Tibial nerve (tissue), 4 donors: ENCODE data around the gene GABARAPL2. TPM values are rescaled to one million over a fixed set of nuclear protein-coding genes. Genes with fewer than 3 reads are reported as not detected.
A peak's percentile ranks its signal among the peaks of the same experiment; 100 is the strongest.

Experiments used
- DNase-seq, 2 donors: peaks; one replicate each; pipeline ENCODE4 v3.0.0-alpha.2; 2019; ENCODE audit warnings: low spot score in 2 of 2
- H3K27ac ChIP-seq, 4 donors: fragments of 200-600 bp; sonication (generic) in 3 of 4; one replicate each; pipeline ENCODE4 v1.5.1; 2017 to 2019; ENCODE audit warnings: mild to moderate bottlenecking in 1 of 4
- H3K27me3 ChIP-seq, 2 donors: fragments of 200-600 bp; sonication (generic) in 1 of 2; one replicate each; pipeline versions ENCODE4 v1.5.1 to v1.6.0; 2017 to 2019
- H3K36me3 ChIP-seq, 3 donors: fragments of 200-600 bp; sonication (generic); one replicate each; pipeline ENCODE4 v1.5.1; 2018 to 2019
- H3K4me1 ChIP-seq, 4 donors: fragments of 200-600 bp; sonication (generic) in 3 of 4; one replicate each; pipeline ENCODE4 v1.5.1; 2017 to 2019
- H3K4me3 ChIP-seq, 4 donors: fragments of 200-600 bp; sonication (generic) in 3 of 4; one replicate each; pipeline ENCODE4 v1.5.1; 2017 to 2019; ENCODE audit warnings: mild to moderate bottlenecking in 1 of 4, moderate library complexity in 1 of 4
- H3K9me3 ChIP-seq, 4 donors: fragments of 200-600 bp; sonication (generic) in 3 of 4; one replicate each; pipeline ENCODE4 v1.5.1; 2017 to 2019
- EP300 ChIP-seq, 2 donors: sonication (generic); formaldehyde crosslinking; IDR thresholded peaks; one replicate each; pipeline ENCODE4 v1.6.1; 2017; ENCODE audit warnings: antibody characterized with exemption in 2 of 2, mild to moderate bottlenecking in 1 of 2
- POLR2A ChIP-seq, 2 donors: fragments of 450-650 bp; IDR thresholded peaks; one replicate each; pipeline ENCODE4 v1.6.1; 2017; ENCODE audit warnings: antibody characterized with exemption in 2 of 2, mild to moderate bottlenecking in 2 of 2, moderate library complexity in 2 of 2
- WGBS, 2 donors: methylation state at CpG; one replicate each; pipeline ENCODE4 v1.1.5; 2018; 5-methylcytosine and 5-hydroxymethylcytosine counted together
- total RNA-seq, 4 donors: library from RNA; depleted of rRNA; stranded (reverse); fragments of >200 nt; gene quantifications; one replicate each; pipeline ENCODE4 v1.1.0, GENCODE V29; 2016
- TF ChIP-seq, protein P1 (sequence below), 5 experiments: fragments of 200-600 bp in 3 of 5; fragments of 450-650 bp in 2 of 5; sonication (generic) in 3 of 5; IDR thresholded peaks; one replicate each; pipeline ENCODE4 v1.5.1; 2016 to 2019; ENCODE audit warnings: antibody characterized with exemption in 5 of 5, mild to moderate bottlenecking in 3 of 5, moderate library complexity in 2 of 5

The GABARAPL2 gene
- total RNA-seq, 4 donors from 2014 or later: 93.1 to 135 (median 104) TPM

GRCh38 chr16:75621170-75621477 lies 54.9 kb downstream of the GABARAPL2 start:
- no peak overlapping the region for H3K4me3 ChIP-seq
- H3K9me3 ChIP-seq: no peaks in the 10 kb centered on the region
- TF ChIP-seq POLR2A (IDR thresholded peaks at IDR 0.05): no peak
- TF ChIP-seq, protein P1, sequence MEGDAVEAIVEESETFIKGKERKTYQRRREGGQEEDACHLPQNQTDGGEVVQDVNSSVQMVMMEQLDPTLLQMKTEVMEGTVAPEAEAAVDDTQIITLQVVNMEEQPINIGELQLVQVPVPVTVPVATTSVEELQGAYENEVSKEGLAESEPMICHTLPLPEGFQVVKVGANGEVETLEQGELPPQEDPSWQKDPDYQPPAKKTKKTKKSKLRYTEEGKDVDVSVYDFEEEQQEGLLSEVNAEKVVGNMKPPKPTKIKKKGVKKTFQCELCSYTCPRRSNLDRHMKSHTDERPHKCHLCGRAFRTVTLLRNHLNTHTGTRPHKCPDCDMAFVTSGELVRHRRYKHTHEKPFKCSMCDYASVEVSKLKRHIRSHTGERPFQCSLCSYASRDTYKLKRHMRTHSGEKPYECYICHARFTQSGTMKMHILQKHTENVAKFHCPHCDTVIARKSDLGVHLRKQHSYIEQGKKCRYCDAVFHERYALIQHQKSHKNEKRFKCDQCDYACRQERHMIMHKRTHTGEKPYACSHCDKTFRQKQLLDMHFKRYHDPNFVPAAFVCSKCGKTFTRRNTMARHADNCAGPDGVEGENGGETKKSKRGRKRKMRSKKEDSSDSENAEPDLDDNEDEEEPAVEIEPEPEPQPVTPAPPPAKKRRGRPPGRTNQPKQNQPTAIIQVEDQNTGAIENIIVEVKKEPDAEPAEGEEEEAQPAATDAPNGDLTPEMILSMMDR (IDR thresholded peaks at IDR 0.05): peak in 2 of 5 experiments; percentile 7 to 10
- no peak for DNase-seq
- WGBS, 2 donors: 11 to 42% methylated on average over 2 of the region's 2 CpGs
- H3K36me3 ChIP-seq: peaks cover 0 to 53% (median 3%) of the 10 kb centered on the region in 3 donors
- H3K27me3 ChIP-seq: no peaks in the 10 kb centered on the region
- no peak overlapping the region for H3K27ac ChIP-seq
- H3K4me1 ChIP-seq: peaks cover 0 to 26% (median 14%) of the 10 kb centered on the region in 4 donors

- peak; percentile 61 to 85 for TF ChIP-seq POLR2A (IDR thresholded peaks at IDR 0.05)
- TF ChIP-seq, protein P1 (IDR thresholded peaks at IDR 0.05): peak in 1 of 5 experiments; percentile 23
- TF ChIP-seq EP300 (IDR thresholded peaks at IDR 0.05): peak; percentile 85 to 96
- WGBS, 2 donors: 0 to 1% methylated on average over 48 to 59 of the region's 62 CpGs
- DNase-seq: peak; percentile 94 to 96
Observed at GRCh38 chr16:75622761-75623605, 56.8 kb downstream of the GABARAPL2 start, which contains the start of gene ADAT1. Gene ADAT1 (minus strand): TSS chr16:75623281. CDS start chr16:75620799, 2,482 bp downstream.

GRCh38 chr16:75624921-75625334 lies 58.7 kb downstream of the GABARAPL2 start:
- peaks cover 0 to 26% (median 14%) of the 10 kb centered on the region in 4 donors for H3K4me1 ChIP-seq

More at GRCh38 chr16:75622761-75623605, 56.8 kb downstream of the GABARAPL2 start, which contains the start of gene ADAT1:
- no peaks in the 10 kb centered on the region for H3K27me3 ChIP-seq
- no peaks in the 10 kb centered on the region for H3K9me3 ChIP-seq
- peaks cover 0 to 26% (median 14%) of the 10 kb centered on the region in 4 donors for H3K4me1 ChIP-seq
- peaks cover 0 to 53% (median 0%) of the 10 kb centered on the region in 3 donors for H3K36me3 ChIP-seq
- peak within 1 kb of the TSS; percentile 83 to 96 (median 94) for H3K27ac ChIP-seq
- H3K4me3 ChIP-seq: peak within 1 kb of the TSS; percentile 67 to 84 (median 78)

GRCh38 chr16:75626806-75627205 lies 60.6 kb downstream of the GABARAPL2 start:
- no peak for DNase-seq
- WGBS, 2 donors: 88 to 91% methylated on average over 4 of the region's 4 CpGs
- no peak overlapping the region for H3K4me3 ChIP-seq
- no peaks in the 10 kb centered on the region for H3K9me3 ChIP-seq
- no peak overlapping the region for H3K27ac ChIP-seq
- H3K27me3 ChIP-seq: no peaks in the 10 kb centered on the region
- TF ChIP-seq, protein P1 (IDR thresholded peaks at IDR 0.05): no peak
- no peak for TF ChIP-seq POLR2A (IDR thresholded peaks at IDR 0.05)
- no peak for TF ChIP-seq EP300 (IDR thresholded peaks at IDR 0.05)
- peaks cover 0 to 8% (median 7%) of the 10 kb centered on the region in 4 donors for H3K4me1 ChIP-seq
- peaks cover 4 to 68% (median 25%) of the 10 kb centered on the region in 3 donors for H3K36me3 ChIP-seq

More at GRCh38 chr16:75624921-75625334, 58.7 kb downstream of the GABARAPL2 start:
- WGBS, 2 donors: 81 to 93% methylated on average over 4 of the region's 4 CpGs
- no peaks in the 10 kb centered on the region for H3K9me3 ChIP-seq
- H3K36me3 ChIP-seq: peaks cover 0 to 54% (median 9%) of the 10 kb centered on the region in 3 donors
- no peaks in the 10 kb centered on the region for H3K27me3 ChIP-seq
- no peak for DNase-seq
- no peak overlapping the region for H3K4me3 ChIP-seq
- H3K27ac ChIP-seq: no peak overlapping the region
- TF ChIP-seq EP300 (IDR thresholded peaks at IDR 0.05) (no peak), POLR2A (IDR thresholded peaks at IDR 0.05) (no peak)
- TF ChIP-seq, protein P1 (IDR thresholded peaks at IDR 0.05): no peak

Other genes starting within 250 kb of the GABARAPL2 start
- gene CFDP1, start 132.9 kb upstream of the GABARAPL2 start, total RNA-seq: 100 to 1,000 TPM in 1 of 4 donors, 10 to 100 TPM in 3; 35.6 to 120 (median 62.4) TPM
- gene TMEM170A, start 101.7 kb upstream of the GABARAPL2 start, total RNA-seq: 10 to 100 TPM; 14.1 to 36.6 (median 21.8) TPM
- 1 to 10 TPM in 1 of 4 donors, under 1 TPM in 3; under 0.01 to 3.9 (median 0.40) TPM for gene CHST6, start 70.9 kb upstream of the GABARAPL2 start, total RNA-seq
- under 1 TPM in 1 of 4 donors, not detected in 3; 0.30 TPM for gene CHST5, start 30.3 kb upstream of the GABARAPL2 start, total RNA-seq
- 10 to 100 TPM; 10.3 to 14.5 (median 12.1) TPM for gene TMEM231, start 10.1 kb upstream of the GABARAPL2 start, total RNA-seq
- 10 to 100 TPM; 31.4 to 75.9 (median 50.7) TPM for gene ADAT1, start 56.9 kb downstream of the GABARAPL2 start, total RNA-seq
- gene KARS1, start 81.3 kb downstream of the GABARAPL2 start, total RNA-seq: 100 to 1,000 TPM in 1 of 4 donors, 10 to 100 TPM in 3; 75.5 to 104 (median 93.5) TPM
- gene TERF2IP, start 81.4 kb downstream of the GABARAPL2 start, total RNA-seq: 100 to 1,000 TPM in 3 of 4 donors, 10 to 100 TPM in 1; 87.0 to 127 (median 120) TPM
- not detected for gene CPHXL2, start 110.6 kb downstream of the GABARAPL2 start, total RNA-seq
- not detected for gene DUXB, start 135.1 kb downstream of the GABARAPL2 start, total RNA-seq
- gene CPHXL, start 160.1 kb downstream of the GABARAPL2 start, total RNA-seq: not detected